Epithelial cell of umbilical artery (primary cell): ENCODE data around the gene TUSC1. TPM values are rescaled to one million over a fixed set of nuclear protein-coding genes. Genes with fewer than 3 reads are reported as not detected.

Experiments used
- total RNA-seq: library from RNA; depleted of rRNA; stranded (reverse); fragments of >200 nt; gene quantifications from 2 replicates; pipeline ENCODE4 v1.2.3, GENCODE V29; 2014

Gene TUSC1
- 18.8 and 19.2 TPM in 2 replicates for total RNA-seq

DNA sequence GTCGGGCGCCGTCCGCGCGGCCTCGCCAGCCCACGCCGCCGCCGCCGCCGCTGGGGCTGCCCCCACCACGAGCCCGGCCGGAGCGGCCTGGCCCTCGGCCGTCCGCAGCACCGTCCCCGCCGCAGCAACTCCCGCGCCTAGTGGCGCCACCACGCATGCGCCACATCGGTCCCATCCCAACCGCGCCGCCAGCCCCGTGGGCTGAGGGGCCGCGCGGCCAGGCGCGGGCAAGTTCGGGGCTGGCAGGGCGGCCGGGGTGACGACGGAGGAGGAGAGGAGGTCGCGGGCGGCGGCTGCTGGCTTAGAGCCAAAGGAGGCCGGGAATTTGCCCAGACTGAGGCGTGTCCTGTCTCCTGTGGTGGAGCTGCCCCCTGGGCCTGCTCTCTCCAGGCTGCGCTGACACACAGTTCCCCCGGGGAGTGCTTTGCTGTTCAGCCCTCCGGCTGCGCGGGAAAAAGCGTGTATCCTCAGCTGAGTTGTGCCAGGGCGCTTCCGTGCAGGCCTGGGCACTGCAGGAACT lies at the start of gene TUSC1:
Gene TUSC1 (minus strand): TSS at position 298 of the 520 bp plus-strand sequence. CDS start 132 bp downstream, at position 166.

